Measurements from ENCODE around the gene TBC1D22B. TPM values are rescaled to one million over a fixed set of nuclear protein-coding genes. Genes with fewer than 3 reads are reported as not detected.

Gene TBC1D22B
- total and polyA plus RNA-seq, 12 donors, result 7.4 to 21.9 (median 15.7) TPM

- intact Hi-C loops (cut with DNase I), result no loop called here
- peaks cover 6 to 17% of the 10 kb centered on the region in 2 donors for H3K4me1 ChIP-seq (replicated peaks in 1 of 2)
- H3K27me3 ChIP-seq, result no peaks in the 10 kb centered on the region
- H3K4me3 ChIP-seq, result no peak overlapping the region
- DNase-seq, result no peak
- WGBS, 4 donors, result 75 to 87% (median 82%) methylated on average over 8 of the region's 8 CpGs
- no peaks in the 10 kb centered on the region for H3K9me3 ChIP-seq (replicated peaks in 1 of 3)
- TF ChIP-seq POLR2A (IDR thresholded peaks at IDR 0.05) (no peak), CTCF (IDR thresholded peaks at IDR 0.05) (no peak)
- H3K27ac ChIP-seq, result no peak overlapping the region
- H3K36me3 ChIP-seq (replicated peaks in 1 of 2), result no peaks in the 10 kb centered on the region
Observed at GRCh38 chr6:37218511-37218910, 39.1 kb upstream of the TBC1D22B start.

DNA sequence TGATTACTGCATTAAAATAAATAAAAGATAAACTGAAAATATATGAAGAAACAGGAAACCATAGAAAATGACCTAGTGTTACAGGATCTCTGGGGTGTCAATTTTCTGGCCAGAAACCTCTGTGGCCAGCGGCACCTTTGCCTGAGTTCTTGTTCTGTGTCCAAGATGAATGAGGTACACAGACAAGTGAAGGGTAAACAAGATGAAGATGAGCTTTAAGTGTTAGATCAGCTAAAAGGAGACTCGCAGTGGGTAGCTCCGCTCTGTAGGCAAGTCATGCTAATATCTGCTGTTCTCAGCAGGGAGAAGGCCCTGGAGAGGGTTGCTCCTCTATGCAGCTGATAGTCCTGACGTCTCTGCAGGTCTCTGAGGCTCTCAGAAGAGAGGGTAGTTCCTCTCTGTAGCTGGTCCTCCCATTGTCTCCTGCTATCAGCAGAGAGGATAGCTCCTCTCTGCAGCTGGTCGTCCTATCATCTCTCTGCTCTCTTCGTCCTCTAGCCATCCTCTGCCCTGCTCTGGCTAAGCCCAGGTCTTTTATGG, 35.9 kb upstream of the TBC1D22B start:
- Histone ChIP-seq H3K27me3 (no peaks in the 10 kb centered on the region), H3K4me3 (peak overlapping the region in 2 of 4 donors; percentile 73 to 77), H3K9me3 (replicated peaks in 1 of 3) (no peaks in the 10 kb centered on the region), H3K4me1 (replicated peaks in 1 of 2) (peaks cover 6 to 17% of the 10 kb centered on the region in 2 donors), H3K36me3 (replicated peaks in 1 of 2) (no peaks in the 10 kb centered on the region), H3K27ac (peak overlapping the region in 2 of 5 donors; percentile 23 to 41)
- intact Hi-C loops (cut with DNase I), result no loop called here
- no peak for DNase-seq
- no peak for TF ChIP-seq POLR2A (IDR thresholded peaks at IDR 0.05)
- TF ChIP-seq CTCF (IDR thresholded peaks at IDR 0.05), result no peak
- 53 to 63% (median 57%) methylated on average over 6 of the region's 6 CpGs for WGBS, 4 donors

GRCh38 chr6:37222125-37222967, 35.2 kb upstream of the TBC1D22B start:
- 0 to 1% (median 1%) methylated on average over 8 to 39 of the region's 39 CpGs for whole genome bisulfite sequencing, 4 donors
- Histone ChIP-seq H3K4me1 (replicated peaks in 1 of 2) (peaks cover 6 to 17% of the 10 kb centered on the region in 2 donors), H3K4me3 (peak overlapping the region; percentile 18 to 77 (median 54)), H3K27ac (peak overlapping the region in 2 of 5 donors; percentile 23 to 41), H3K9me3 (replicated peaks in 1 of 3) (no peaks in the 10 kb centered on the region), H3K36me3 (replicated peaks in 1 of 2) (no peaks in the 10 kb centered on the region), H3K27me3 (no peaks in the 10 kb centered on the region)
- DNase-seq, result peak; percentile 75 to 92 (median 88)
- TF ChIP-seq POLR2A (IDR thresholded peaks at IDR 0.05) (peak; percentile 10 to 63), CTCF (IDR thresholded peaks at IDR 0.05) (no peak)
- intact Hi-C loops (cut with DNase I), result no loop called here

- H3K27ac ChIP-seq, result peak overlapping the region in 2 of 5 donors; percentile 4 to 23
Observed at GRCh38 chr6:37222992-37223391, 34.6 kb upstream of the TBC1D22B start.

More at GRCh38 chr6:37222992-37223391, 34.6 kb upstream of the TBC1D22B start:
- TF ChIP-seq POLR2A (IDR thresholded peaks at IDR 0.05) (no peak), CTCF (IDR thresholded peaks at IDR 0.05) (no peak)
- no peaks in the 10 kb centered on the region for H3K27me3 ChIP-seq
- H3K9me3 ChIP-seq (replicated peaks in 1 of 3), result no peaks in the 10 kb centered on the region
- peak overlapping the region in 1 of 4 donors; percentile 73 for H3K4me3 ChIP-seq
- intact Hi-C loops (cut with DNase I), result no loop called here
- no peak for DNase-seq
- no peaks in the 10 kb centered on the region for H3K36me3 ChIP-seq (replicated peaks in 1 of 2)
- peaks cover 6 to 17% of the 10 kb centered on the region in 2 donors for H3K4me1 ChIP-seq (replicated peaks in 1 of 2)
